ENCODE measurements around the gene GPX1.
"Not testable (repeated sequence)": the region's sequence is repeated elsewhere in the genome, so short reads cannot be mapped to it uniquely, and the experiment has no call there.

The GPX1 gene

GRCh38 chr3:49397470-49397869 lies 39.3 kb upstream of the GPX1 start:
- no peak for DNase-seq (ENCODE audit: low spot score)
- in situ Hi-C loops (cut with MboI; ENCODE audit: low sequenced_read_pairs, unreplicated experiment) = no loop called here
- TF ChIP-seq CTCF (IDR thresholded peaks at IDR 0.05; ENCODE audit: borderline replicate concordance, control extremely low read depth, extremely low read depth, insufficient read depth, missing control alignments) = no peak

GRCh38 chr3:49391310-49391709 lies 33.2 kb upstream of the GPX1 start:
- in situ Hi-C loops (cut with MboI; ENCODE audit: low sequenced_read_pairs, unreplicated experiment) = not testable (repeated sequence)

GRCh38 chr3:49389297-49389696 lies 31.1 kb upstream of the GPX1 start:
- no peak for TF ChIP-seq CTCF (IDR thresholded peaks at IDR 0.05; ENCODE audit: borderline replicate concordance, control extremely low read depth, extremely low read depth, insufficient read depth, missing control alignments)
- in situ Hi-C loops (cut with MboI; ENCODE audit: low sequenced_read_pairs, unreplicated experiment) = no loop called here
- no peak for DNase-seq (ENCODE audit: low spot score)

More at GRCh38 chr3:49391310-49391709, 33.2 kb upstream of the GPX1 start:
- not testable (repeated sequence) for DNase-seq (ENCODE audit: low spot score)

GRCh38 chr3:49388289-49388820 lies 30.2 kb upstream of the GPX1 start:
- no peak for DNase-seq (ENCODE audit: low spot score)
- TF ChIP-seq CTCF (IDR thresholded peaks at IDR 0.05; ENCODE audit: borderline replicate concordance, control extremely low read depth, extremely low read depth, insufficient read depth, missing control alignments) = no peak
- in situ Hi-C loops (cut with MboI; ENCODE audit: low sequenced_read_pairs, unreplicated experiment) = no loop called here

- TF ChIP-seq CTCF (IDR thresholded peaks at IDR 0.05; ENCODE audit: borderline replicate concordance, control extremely low read depth, extremely low read depth, insufficient read depth, missing control alignments) = no peak
- in situ Hi-C loops (cut with MboI; ENCODE audit: low sequenced_read_pairs, unreplicated experiment) = no loop called here
- DNase-seq (ENCODE audit: low spot score) = no peak
Observed at GRCh38 chr3:49387721-49388120, 29.6 kb upstream of the GPX1 start.

- TF ChIP-seq CTCF (IDR thresholded peaks at IDR 0.05; ENCODE audit: borderline replicate concordance, control extremely low read depth, extremely low read depth, insufficient read depth, missing control alignments) = no peak
- DNase-seq (ENCODE audit: low spot score) = no peak
- in situ Hi-C loops (cut with MboI; ENCODE audit: low sequenced_read_pairs, unreplicated experiment) = no loop called here
Observed at GRCh38 chr3:49386056-49386756, 28.1 kb upstream of the GPX1 start.

- no peak for TF ChIP-seq CTCF (IDR thresholded peaks at IDR 0.05; ENCODE audit: borderline replicate concordance, control extremely low read depth, extremely low read depth, insufficient read depth, missing control alignments)
- DNase-seq (ENCODE audit: low spot score) = no peak
- in situ Hi-C loops (cut with MboI; ENCODE audit: low sequenced_read_pairs, unreplicated experiment) = no loop called here
Observed at GRCh38 chr3:49385617-49386016, 27.5 kb upstream of the GPX1 start.
